ENCODE data around the gene MPHOSPH8.

- TF ChIP-seq, protein P1, sequence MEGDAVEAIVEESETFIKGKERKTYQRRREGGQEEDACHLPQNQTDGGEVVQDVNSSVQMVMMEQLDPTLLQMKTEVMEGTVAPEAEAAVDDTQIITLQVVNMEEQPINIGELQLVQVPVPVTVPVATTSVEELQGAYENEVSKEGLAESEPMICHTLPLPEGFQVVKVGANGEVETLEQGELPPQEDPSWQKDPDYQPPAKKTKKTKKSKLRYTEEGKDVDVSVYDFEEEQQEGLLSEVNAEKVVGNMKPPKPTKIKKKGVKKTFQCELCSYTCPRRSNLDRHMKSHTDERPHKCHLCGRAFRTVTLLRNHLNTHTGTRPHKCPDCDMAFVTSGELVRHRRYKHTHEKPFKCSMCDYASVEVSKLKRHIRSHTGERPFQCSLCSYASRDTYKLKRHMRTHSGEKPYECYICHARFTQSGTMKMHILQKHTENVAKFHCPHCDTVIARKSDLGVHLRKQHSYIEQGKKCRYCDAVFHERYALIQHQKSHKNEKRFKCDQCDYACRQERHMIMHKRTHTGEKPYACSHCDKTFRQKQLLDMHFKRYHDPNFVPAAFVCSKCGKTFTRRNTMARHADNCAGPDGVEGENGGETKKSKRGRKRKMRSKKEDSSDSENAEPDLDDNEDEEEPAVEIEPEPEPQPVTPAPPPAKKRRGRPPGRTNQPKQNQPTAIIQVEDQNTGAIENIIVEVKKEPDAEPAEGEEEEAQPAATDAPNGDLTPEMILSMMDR (IDR thresholded peaks at IDR 0.05), result no peak
- TF ChIP-seq ZFX (IDR thresholded peaks at IDR 0.05; ENCODE audit: borderline replicate concordance), result no peak
Observed at GRCh38 chr13:19685437-19685836, 52.0 kb downstream of the MPHOSPH8 start.
